Measurements from ENCODE around the gene TMEM51. TPM values are rescaled to one million over a fixed set of nuclear protein-coding genes. Genes with fewer than 3 reads are reported as not detected.

The TMEM51 gene
- total and polyA plus RNA-seq, 2 donors (not counting 1 experiment from before 2014, with no cell fraction given) = 0.06 to 0.30 TPM

- Histone ChIP-seq H3K4me1 (ENCODE audit: control insufficient read depth in 2 of 2, insufficient read depth in 2 of 2, low read length in 2 of 2) (peaks cover 7% of the 10 kb centered on the region in 2 donors), H3K9me3 (ENCODE audit: control extremely low read depth in 1 of 3, control insufficient read depth in 2 of 3, insufficient read depth in 1 of 3, low read length in 2 of 3) (peaks cover 0 to 23% (median 0%) of the 10 kb centered on the region in 3 donors), H3K9ac (ENCODE audit: low read length) (no peak overlapping the region), H3K79me2 (ENCODE audit: control insufficient read depth, insufficient read depth, low read length) (no peaks in the 10 kb centered on the region), H2AFZ (ENCODE audit: insufficient read depth, low read depth, low read length, poor library complexity, severe bottlenecking) (no peak overlapping the region), H3K36me3 (replicated peaks in 1 of 2; ENCODE audit: control extremely low read depth in 1 of 2, control insufficient read depth in 1 of 2, extremely low read depth in 1 of 2, insufficient read depth in 2 of 2, low read length in 1 of 2) (no peaks in the 10 kb centered on the region), H3K4me3 (ENCODE audit: control extremely low read depth in 1 of 5, extremely low read depth in 1 of 5, insufficient read depth in 1 of 5, low read depth in 2 of 5, low read length in 4 of 5) (no peak overlapping the region), H3K4me2 (replicated peaks; ENCODE audit: low read depth, low read length, poor library complexity, severe bottlenecking) (no peak overlapping the region), H4K20me1 (ENCODE audit: control insufficient read depth, insufficient read depth, low read length, poor library complexity, severe bottlenecking) (no peaks in the 10 kb centered on the region), H3K27me3 (replicated peaks in 1 of 4; ENCODE audit: control extremely low read depth in 1 of 4, control insufficient read depth in 3 of 4, insufficient read depth in 4 of 4, low read length in 3 of 4) (peaks cover 0 to 33% (median 27%) of the 10 kb centered on the region in 4 experiments), H3K27ac (ENCODE audit: low read length in 2 of 2) (no peak overlapping the region)
- H3K9me3 Mint-ChIP-seq (ENCODE audit: insufficient read depth) = no peaks in the 10 kb centered on the region
- H3K27me3 Mint-ChIP-seq = peaks cover 64% of the 10 kb centered on the region
- ATAC-seq (ENCODE audit: low read depth) = no peak
- WGBS (ENCODE audit: insufficient coverage) = 4% methylated on average over 4 of the region's 5 CpGs
- H3K27ac Mint-ChIP-seq = no peak overlapping the region
- no peak overlapping the region for H3K4me3 Mint-ChIP-seq
- CTCF ChIA-PET = no interaction called here
- no peak for DNase-seq
- peaks cover 6% of the 10 kb centered on the region for H3K4me1 Mint-ChIP-seq
- POLR2A ChIA-PET = no interaction called here
- TF ChIP-seq CTCF (IDR thresholded peaks at IDR 0.05) (no peak), EZH2 (IDR thresholded peaks at IDR 0.05; ENCODE audit: borderline replicate concordance, insufficient read depth, low read depth, low read length, poor library complexity, severe bottlenecking) (no peak)
- intact Hi-C loops (cut with micrococcal nuclease) = no loop called here
These were observed 95.5 kb downstream of the TMEM51 start for GRCh38 chr1:15249081-15249480.

- Mint-ChIP-seq H3K27ac (no peak overlapping the region), H3K27me3 (peaks cover 40% of the 10 kb centered on the region), H3K9me3 (ENCODE audit: insufficient read depth) (no peaks in the 10 kb centered on the region), H3K4me1 (peaks cover 3% of the 10 kb centered on the region), H3K4me3 (no peak overlapping the region)
- ChIA-PET CTCF (no interaction called here), POLR2A (no interaction called here)
- Histone ChIP-seq H3K4me2 (replicated peaks; ENCODE audit: low read depth, low read length, poor library complexity, severe bottlenecking) (no peak overlapping the region), H3K27ac (ENCODE audit: low read length in 2 of 2) (no peak overlapping the region), H3K36me3 (replicated peaks in 1 of 2; ENCODE audit: control extremely low read depth in 1 of 2, control insufficient read depth in 1 of 2, extremely low read depth in 1 of 2, insufficient read depth in 2 of 2, low read length in 1 of 2) (no peaks in the 10 kb centered on the region), H4K20me1 (ENCODE audit: control insufficient read depth, insufficient read depth, low read length, poor library complexity, severe bottlenecking) (no peaks in the 10 kb centered on the region), H3K9ac (ENCODE audit: low read length) (no peak overlapping the region), H3K27me3 (replicated peaks in 1 of 4; ENCODE audit: control extremely low read depth in 1 of 4, control insufficient read depth in 3 of 4, insufficient read depth in 4 of 4, low read length in 3 of 4) (peaks cover 0 to 22% (median 14%) of the 10 kb centered on the region in 4 experiments), H2AFZ (ENCODE audit: insufficient read depth, low read depth, low read length, poor library complexity, severe bottlenecking) (no peak overlapping the region), H3K9me3 (ENCODE audit: control extremely low read depth in 1 of 3, control insufficient read depth in 2 of 3, insufficient read depth in 1 of 3, low read length in 2 of 3) (no peaks in the 10 kb centered on the region), H3K4me1 (ENCODE audit: control insufficient read depth in 2 of 2, insufficient read depth in 2 of 2, low read length in 2 of 2) (peaks cover 4 to 7% of the 10 kb centered on the region in 2 donors), H3K4me3 (ENCODE audit: control extremely low read depth in 1 of 5, extremely low read depth in 1 of 5, insufficient read depth in 1 of 5, low read depth in 2 of 5, low read length in 4 of 5) (no peak overlapping the region), H3K79me2 (ENCODE audit: control insufficient read depth, insufficient read depth, low read length) (no peaks in the 10 kb centered on the region)
- TF ChIP-seq CTCF (IDR thresholded peaks at IDR 0.05) = no peak
- no peak for TF ChIP-seq EZH2 (IDR thresholded peaks at IDR 0.05; ENCODE audit: borderline replicate concordance, insufficient read depth, low read depth, low read length, poor library complexity, severe bottlenecking)
- WGBS (ENCODE audit: insufficient coverage) = 71% methylated on average over 11 of the region's 14 CpGs
- DNase-seq (no peak), ATAC-seq (ENCODE audit: low read depth) (no peak)
- intact Hi-C loops (cut with micrococcal nuclease) = no loop called here
These were observed 98.6 kb downstream of the TMEM51 start for GRCh38 chr1:15251857-15252835.
